ENCODE data around the gene CHRNA7.

The CHRNA7 gene

GRCh38 chr15:32089851-32090359 is 59.6 kb downstream of the CHRNA7 start:
- no peak for DNase-seq (ENCODE audit: low read depth)

DNA sequence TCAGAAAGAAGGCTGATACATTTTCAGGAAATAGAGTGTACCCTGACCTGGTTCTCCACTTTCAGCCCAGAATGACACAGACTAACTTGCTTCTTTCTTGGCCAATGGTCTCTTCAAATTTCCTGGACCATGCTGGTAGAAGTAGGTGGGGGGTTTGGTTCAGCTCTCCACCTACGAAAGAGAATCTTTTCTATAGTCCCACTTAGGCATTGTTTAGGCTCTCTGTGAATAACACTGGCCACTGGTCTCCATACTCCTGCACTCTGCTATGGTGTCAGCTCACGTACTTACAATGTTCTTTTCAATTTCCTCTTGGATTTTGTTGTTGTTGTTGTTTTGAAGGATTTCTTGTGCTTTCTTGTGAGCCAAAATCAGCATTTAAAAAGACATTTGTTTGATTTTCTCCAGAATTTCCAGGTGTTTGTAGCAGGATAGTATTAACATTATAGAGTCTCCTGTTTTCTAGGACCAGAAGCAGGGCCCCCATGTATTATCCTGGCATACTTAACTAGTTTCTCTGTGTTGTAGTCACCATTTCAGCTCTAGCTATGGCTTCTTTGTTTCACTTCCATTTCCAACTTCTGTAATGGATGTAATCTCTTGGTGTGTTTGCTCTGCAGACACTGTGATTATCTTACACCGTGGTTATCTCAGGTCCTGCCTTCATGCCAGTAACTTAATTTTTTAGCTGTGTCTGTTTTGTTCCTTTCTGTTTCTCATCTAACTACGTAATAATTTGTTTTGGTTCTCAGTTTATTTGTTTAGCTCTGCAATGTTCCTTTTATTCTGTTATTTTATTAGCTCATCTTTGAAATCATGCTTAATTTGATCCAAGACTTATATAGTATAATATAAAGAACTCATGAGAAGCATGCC is 61.4 kb downstream of the CHRNA7 start:
- no peak for DNase-seq (ENCODE audit: low read depth)

DNA sequence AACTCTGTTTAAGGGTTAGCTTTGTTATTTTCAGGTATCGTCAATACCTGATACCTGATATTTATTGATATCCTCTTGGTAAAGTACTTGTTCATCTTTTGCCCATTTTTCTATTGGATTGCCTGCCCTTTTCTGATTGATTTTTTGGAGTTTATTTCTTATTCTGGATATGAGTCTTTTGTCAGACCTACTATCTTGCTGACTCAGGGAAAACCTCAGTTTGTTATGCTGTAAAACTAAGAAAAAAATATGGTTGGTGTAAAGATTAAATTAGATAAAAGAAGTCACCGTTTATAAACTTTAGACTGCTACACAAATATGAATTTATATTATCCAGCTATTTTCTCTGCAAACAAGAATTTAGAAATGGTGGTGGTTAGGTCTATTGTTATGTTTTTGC is 65.9 kb downstream of the CHRNA7 start:
- DNase-seq (ENCODE audit: low read depth) = no peak

DNA sequence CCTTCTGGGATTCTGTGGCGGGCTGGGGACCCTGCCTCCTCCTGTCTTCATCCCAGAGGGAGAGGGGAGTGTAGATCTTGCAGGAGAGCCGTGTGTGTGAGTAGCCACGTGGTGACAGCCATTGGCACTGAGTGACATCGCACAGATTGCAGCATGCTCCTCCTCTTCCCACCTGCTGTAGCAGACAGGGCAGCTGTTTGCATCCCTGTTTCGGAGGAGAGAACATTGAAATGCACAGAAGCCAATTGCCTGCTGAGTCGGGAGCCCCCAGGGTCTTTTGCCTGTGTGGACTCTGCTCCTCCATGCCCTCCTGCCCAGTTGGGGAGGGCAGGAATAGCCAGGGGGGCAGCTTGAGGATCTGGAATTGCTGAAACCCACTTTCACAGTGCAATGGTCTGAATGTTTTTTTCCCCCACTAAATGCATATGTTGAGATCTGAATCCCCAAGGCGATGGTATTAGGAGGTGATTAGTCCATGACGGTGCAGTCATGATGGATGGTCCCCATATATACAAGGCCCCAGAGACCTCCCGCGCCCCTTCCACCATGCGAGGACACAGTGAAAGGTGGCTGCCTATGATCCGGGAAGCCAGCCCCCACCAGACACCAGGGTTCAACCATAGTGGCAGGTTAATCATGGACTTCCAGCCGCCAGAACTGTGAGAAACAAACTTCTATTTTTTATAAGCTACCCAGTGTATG is 66.8 kb downstream of the CHRNA7 start:
- no peak for DNase-seq (ENCODE audit: low read depth)

DNA sequence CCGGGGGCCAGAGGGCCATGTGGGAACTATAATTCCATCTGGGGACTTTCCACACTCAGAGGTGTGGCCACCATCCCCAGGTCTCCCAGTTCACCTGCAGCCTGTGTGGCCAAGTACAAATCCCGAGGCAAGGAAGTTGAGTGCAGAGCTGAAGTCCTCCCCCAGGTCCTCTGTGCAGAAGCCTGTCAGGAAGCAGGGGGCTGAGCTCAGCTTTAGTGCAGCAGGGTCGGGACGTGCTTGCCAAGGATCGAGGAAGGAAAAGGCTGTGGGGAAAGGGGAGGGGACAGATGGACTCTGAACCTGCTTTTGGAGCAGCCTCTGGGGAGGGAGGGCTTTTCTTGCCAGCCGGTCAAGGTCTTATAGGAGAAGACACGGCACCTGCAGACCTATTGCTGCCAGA is 67.7 kb downstream of the CHRNA7 start:
- no peak for DNase-seq (ENCODE audit: low read depth)

DNA sequence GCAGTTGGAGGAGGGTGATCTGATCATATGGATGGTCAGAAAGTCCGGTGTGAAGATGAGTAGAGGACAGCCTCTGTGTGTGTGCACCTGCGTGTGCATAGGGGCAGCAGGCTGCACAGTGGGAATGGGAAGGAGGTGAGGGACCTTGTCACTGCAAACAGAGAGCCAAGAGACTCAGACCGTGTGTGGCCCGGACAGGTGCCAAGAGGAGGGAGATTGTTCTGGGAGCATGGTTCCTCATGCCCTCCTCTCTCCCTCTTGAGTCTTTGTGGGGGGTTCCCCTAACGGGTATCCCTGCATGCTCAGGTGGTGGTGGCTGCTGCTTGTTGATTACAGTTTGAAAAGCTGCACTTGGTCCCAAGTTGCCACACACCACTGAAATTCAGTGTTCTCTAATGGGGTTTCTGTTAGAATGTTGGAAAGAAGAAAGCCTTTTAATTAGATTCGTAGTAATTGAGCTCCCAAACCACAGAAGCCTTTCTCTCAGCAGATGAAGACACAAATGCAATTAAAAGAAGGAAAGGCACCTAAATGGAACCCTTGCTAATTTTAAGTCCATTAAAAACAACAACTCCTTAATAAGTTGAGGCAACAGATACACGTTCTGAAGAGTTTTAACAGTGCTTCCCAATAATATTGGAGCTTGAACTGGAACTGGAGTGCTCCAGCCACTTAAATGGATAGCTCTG is 68.9 kb downstream of the CHRNA7 start:
- no peak for DNase-seq (ENCODE audit: low read depth)

GRCh38 chr15:32099956-32100684 is 69.8 kb downstream of the CHRNA7 start:
- no peak for DNase-seq (ENCODE audit: low read depth)

- no peak for DNase-seq (ENCODE audit: low read depth)
Observed at GRCh38 chr15:32104061-32104995, 74.0 kb downstream of the CHRNA7 start.

GRCh38 chr15:32105258-32106241 is 75.2 kb downstream of the CHRNA7 start:
- DNase-seq (ENCODE audit: low read depth) = no peak

DNA sequence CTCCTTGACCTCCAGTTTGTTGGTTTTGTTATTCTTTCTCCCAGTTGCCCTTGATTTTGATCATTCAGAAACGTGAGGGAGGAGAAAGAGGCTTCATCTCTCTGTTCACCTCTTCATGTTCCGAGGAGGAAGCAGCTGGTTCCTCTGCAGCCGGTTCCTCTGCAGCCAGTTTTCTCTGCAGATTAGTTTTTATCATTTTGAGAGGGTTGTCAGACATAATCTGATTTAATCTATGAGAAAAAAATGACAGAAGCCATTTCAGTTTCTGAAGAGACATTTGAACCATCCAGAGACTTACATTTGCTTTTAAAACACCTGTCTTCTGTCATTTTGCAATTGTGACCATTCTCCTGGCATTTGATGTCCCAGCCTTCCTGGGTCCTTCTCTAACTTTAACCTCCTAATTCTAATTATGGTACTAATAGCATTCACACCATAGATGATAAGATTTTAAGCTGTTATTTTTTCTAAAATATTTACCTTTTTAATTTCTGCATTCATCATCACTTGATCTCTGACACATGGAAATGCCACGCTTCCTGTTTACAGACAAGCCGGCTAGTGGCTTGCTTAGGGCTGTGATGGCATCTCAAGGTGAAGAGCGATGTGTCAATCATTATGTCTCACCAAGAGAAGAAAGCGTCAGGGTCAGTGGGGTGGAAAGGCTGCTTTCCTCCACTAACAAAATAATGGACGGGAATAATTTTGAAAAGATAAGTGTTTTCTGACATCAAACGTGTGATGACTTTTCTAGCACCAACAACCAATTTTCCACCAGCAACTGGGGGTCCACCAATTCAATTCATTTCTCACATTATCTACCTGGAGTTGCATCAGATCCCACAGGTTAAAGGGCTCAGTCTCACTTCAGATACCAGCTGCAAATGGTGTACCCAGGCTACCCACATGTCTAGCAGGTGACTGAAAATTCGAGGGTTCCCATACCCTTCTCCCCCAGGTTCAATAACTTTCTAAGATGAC is 76.4 kb downstream of the CHRNA7 start:
- no peak for DNase-seq (ENCODE audit: low read depth)

- DNase-seq (ENCODE audit: low read depth) = no peak
Observed at GRCh38 chr15:32107477-32108080, 77.3 kb downstream of the CHRNA7 start.

GRCh38 chr15:32108661-32109060 is 78.3 kb downstream of the CHRNA7 start:
- DNase-seq (ENCODE audit: low read depth) = no peak

DNA sequence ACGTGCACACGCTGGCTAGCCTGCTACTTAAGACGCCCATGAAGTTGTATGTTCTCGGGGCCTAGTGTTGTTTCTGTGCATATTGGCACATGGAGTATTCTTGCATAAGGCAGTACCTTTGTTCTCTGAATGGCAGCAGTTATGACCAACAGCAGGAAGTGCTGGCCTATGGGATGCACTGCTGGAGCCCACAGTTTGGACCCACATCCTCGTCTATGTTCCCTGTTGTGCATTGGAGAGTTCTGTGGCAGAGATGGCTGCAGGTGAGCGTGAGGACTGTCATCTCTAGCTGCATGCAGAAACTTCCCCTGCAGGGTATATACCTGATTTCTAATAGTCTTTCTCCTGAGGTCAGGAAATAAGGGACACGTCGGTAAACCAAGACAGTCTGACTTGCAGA is 81.8 kb downstream of the CHRNA7 start:
- no peak for DNase-seq (ENCODE audit: low read depth)

DNA sequence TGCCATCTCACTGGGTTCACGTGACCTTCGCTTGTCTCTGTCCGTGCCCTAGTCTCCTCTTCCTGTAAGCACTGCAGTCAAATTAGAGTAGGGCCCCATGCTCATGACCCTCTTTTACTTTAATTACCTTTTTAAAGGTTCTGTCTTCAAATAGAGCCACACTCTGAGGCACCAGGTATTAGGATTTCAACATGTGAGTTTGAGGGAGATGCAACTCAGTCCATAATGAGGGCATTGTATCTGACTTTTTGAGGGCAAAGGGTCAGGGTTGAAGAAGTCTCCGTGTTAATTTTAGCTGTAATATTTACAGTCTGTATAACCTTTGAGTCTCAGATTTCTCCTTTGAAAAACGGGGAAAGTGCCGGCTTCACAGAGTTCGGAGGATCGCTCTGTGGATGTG is 82.9 kb downstream of the CHRNA7 start:
- no peak for DNase-seq (ENCODE audit: low read depth)

GRCh38 chr15:32117122-32117521 is 86.8 kb downstream of the CHRNA7 start:
- DNase-seq (ENCODE audit: low read depth) = no peak

DNA sequence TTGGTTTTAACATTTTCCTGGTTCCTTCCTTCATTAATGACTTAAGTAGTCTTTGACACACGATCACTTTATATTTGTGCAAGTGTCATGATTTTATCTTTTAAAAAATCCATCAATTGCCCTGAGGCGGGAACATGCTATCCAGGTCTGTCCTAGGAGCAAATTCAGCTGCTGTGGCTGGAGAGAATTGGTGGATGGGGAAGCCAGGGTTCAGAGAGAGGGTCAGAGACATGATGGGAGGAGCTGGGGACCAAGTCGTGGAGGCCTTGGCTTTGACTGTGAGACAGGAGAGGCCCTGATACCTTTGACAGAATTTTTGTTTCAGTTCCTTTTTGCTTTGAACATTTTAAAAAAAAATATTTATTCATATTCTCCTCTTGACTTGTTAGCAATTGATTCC is 89.0 kb downstream of the CHRNA7 start:
- no peak for DNase-seq (ENCODE audit: low read depth)

DNA sequence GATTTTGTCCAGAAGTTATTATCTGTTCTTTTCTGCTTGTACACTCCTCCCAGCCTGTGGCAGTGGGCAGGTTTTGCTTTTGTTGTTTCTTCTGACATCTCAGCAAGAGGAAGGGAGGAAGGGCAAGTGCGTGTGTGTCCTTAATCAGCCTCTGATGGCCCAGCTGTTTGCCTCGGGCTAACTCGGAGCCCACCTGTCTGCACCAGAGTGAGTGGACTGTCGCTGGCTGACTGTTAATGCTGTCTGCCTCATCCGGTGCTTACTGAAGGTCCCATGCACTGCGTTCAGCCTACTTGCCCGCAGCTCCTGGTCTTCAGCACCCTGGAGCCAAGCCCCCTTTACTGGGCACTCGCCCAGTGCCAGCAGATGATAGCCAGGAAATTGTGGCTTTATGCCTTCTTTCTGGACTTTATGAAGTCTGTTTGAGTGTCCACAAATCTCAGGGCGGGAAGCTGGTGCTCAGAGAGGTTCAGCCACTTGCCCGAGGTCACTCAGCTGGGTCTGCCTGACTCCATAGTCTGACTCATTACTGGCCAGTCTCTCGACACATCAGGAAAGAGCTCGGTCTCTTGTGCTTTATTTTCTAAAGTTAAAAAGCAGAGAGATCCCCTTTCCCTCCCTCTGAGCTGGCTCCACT is 89.5 kb downstream of the CHRNA7 start:
- DNase-seq (ENCODE audit: low read depth) = no peak

Measured in non-pigmented ciliary epithelial cell (primary cell).